Endothelial cell (in vitro differentiated cells): ENCODE data around the gene SAP30L. TPM values are rescaled to one million over a fixed set of nuclear protein-coding genes. Genes with fewer than 3 reads are reported as not detected.

Experiments used
- DNase-seq: peaks from one replicate; pipeline ENCODE4 v3.0.0; 2021; ENCODE audit warnings: low spot score
- H3K27ac Mint-ChIP-seq: one replicate; pipeline ENCODE4 v1.8.0; 2021; ENCODE audit warnings: mixed read lengths, inconsistent platforms; ENCODE audit not compliant: unreplicated experiment
- H3K27me3 Mint-ChIP-seq: one replicate; pipeline ENCODE4 v1.8.0; 2021; ENCODE audit warnings: mild to moderate bottlenecking, moderate library complexity, mixed read lengths, inconsistent platforms; ENCODE audit not compliant: unreplicated experiment
- H3K36me3 Mint-ChIP-seq: one replicate; pipeline ENCODE4 v1.8.0; 2021; ENCODE audit warnings: mild to moderate bottlenecking, low read depth, mixed read lengths, inconsistent platforms; ENCODE audit not compliant: unreplicated experiment
- H3K4me1 Mint-ChIP-seq: one replicate; pipeline ENCODE4 v1.8.0; 2021; ENCODE audit warnings: mild to moderate bottlenecking, mixed read lengths, inconsistent platforms; ENCODE audit not compliant: unreplicated experiment
- H3K4me3 Mint-ChIP-seq: one replicate; pipeline ENCODE4 v1.8.0; 2021; ENCODE audit warnings: mild to moderate bottlenecking, mixed read lengths, inconsistent platforms; ENCODE audit not compliant: unreplicated experiment
- H3K9me3 Mint-ChIP-seq: one replicate; pipeline ENCODE4 v1.8.0; 2021; ENCODE audit warnings: mixed read lengths, inconsistent platforms; ENCODE audit not compliant: unreplicated experiment
- CTCF ChIP-seq: fragments of 200-600 bp; sonication (generic); IDR thresholded peaks from one replicate; pipeline ENCODE4 v1.5.0; 2021; ENCODE audit warnings: antibody characterized with exemption; ENCODE audit not compliant: unreplicated experiment
- total RNA-seq: library from RNA; stranded (reverse); fragmentation: NEBNext Ultra II Directional; extraction: Animal tissue kit (Norgen Biotek cat#: 25700); gene quantifications from one replicate; pipeline ENCODE4 v1.2.1, GENCODE V29; 2021; ENCODE audit not compliant: unreplicated experiment

The SAP30L gene
- total RNA-seq, 1 donor from 2014 or later, result 40.8 TPM

GRCh38 chr5:154478752-154479159, 33.0 kb downstream of the SAP30L start:
- Mint-ChIP-seq H3K9me3 (no peaks in the 10 kb centered on the region), H3K36me3 (no peaks in the 10 kb centered on the region), H3K27me3 (peaks cover 49% of the 10 kb centered on the region), H3K4me3 (no peak overlapping the region), H3K27ac (no peak overlapping the region), H3K4me1 (peaks cover 43% of the 10 kb centered on the region)
- TF ChIP-seq CTCF, result no peak
- DNase-seq, result no peak

- peaks cover 50% of the 10 kb centered on the region for H3K27me3 Mint-ChIP-seq
- DNase-seq, result no peak
- TF ChIP-seq CTCF, result no peak
- H3K27ac Mint-ChIP-seq, result peak overlapping the region; percentile 55
- H3K36me3 Mint-ChIP-seq, result no peaks in the 10 kb centered on the region
- H3K4me3 Mint-ChIP-seq, result peak overlapping the region; percentile 50
- H3K9me3 Mint-ChIP-seq, result no peaks in the 10 kb centered on the region
- H3K4me1 Mint-ChIP-seq, result peaks cover 42% of the 10 kb centered on the region
Measured at GRCh38 chr5:154479160-154479943, 33.6 kb downstream of the SAP30L start.

GRCh38 chr5:154479944-154480750, 34.4 kb downstream of the SAP30L start:
- TF ChIP-seq CTCF, result no peak
- Mint-ChIP-seq H3K27me3 (peaks cover 48% of the 10 kb centered on the region), H3K4me1 (peaks cover 38% of the 10 kb centered on the region), H3K36me3 (no peaks in the 10 kb centered on the region), H3K27ac (no peak overlapping the region), H3K4me3 (no peak overlapping the region), H3K9me3 (no peaks in the 10 kb centered on the region)
- DNase-seq, result no peak

GRCh38 chr5:154480847-154481246, 35.0 kb downstream of the SAP30L start:
- Mint-ChIP-seq H3K27ac (no peak overlapping the region), H3K27me3 (peaks cover 49% of the 10 kb centered on the region), H3K4me1 (peaks cover 35% of the 10 kb centered on the region), H3K9me3 (no peaks in the 10 kb centered on the region), H3K36me3 (no peaks in the 10 kb centered on the region), H3K4me3 (no peak overlapping the region)
- no peak for DNase-seq
- TF ChIP-seq CTCF, result no peak
